ENCODE results near the gene KRTAP10-8. TPM values are rescaled to one million over a fixed set of nuclear protein-coding genes. Genes with fewer than 3 reads are reported as not detected.
"Not testable (repeated sequence)": the region's sequence is repeated elsewhere in the genome, so short reads cannot be mapped to it uniquely, and the experiment has no call there.

The KRTAP10-8 gene
- total and polyA plus RNA-seq, 3 experiments from 2014 or later: not detected

- not testable (repeated sequence) for H3K4me3 Mint-ChIP-seq
Measured at GRCh38 chr21:44638506-44639330, 26.8 kb downstream of the KRTAP10-8 start.

DNA sequence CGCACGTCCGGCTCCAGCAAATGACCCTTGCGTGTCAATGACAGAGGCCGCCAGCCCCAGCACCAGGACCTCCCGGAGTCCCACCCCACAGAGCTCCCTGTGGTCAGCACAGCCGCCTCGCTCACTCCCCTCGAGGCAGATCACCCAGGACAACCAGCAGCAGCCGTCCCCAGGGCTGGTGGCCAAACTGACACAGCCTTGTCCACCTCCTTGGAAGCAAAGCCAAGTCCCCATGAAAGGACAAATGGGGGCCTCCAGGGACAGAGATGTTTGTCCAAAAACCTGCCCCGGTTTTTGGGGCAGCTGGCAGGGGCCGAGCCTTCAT, 27.4 kb downstream of the KRTAP10-8 start:
- ChIA-PET POLR2A (no interaction called here), CTCF (no interaction called here)
- H3K9me3 Mint-ChIP-seq: peaks cover 15 to 23% (median 21%) of the 10 kb centered on the region in 5 donors
- H3K27ac ChIP-seq (ENCODE audit: low read depth, low read length): no peak overlapping the region
- no peaks in the 10 kb centered on the region for H3K36me3 ChIP-seq (ENCODE audit: insufficient read depth, low read length)
- peaks cover 2 to 17% of the 10 kb centered on the region in 2 donors for H3K27me3 Mint-ChIP-seq
- H3K4me1 ChIP-seq (ENCODE audit: insufficient read depth, low read length): no peaks in the 10 kb centered on the region
- H3K36me3 Mint-ChIP-seq: peaks cover 0 to 24% (median 1%) of the 10 kb centered on the region in 3 donors
- no peak overlapping the region for H3K4me3 Mint-ChIP-seq
- no peak overlapping the region for H3K27ac Mint-ChIP-seq
- H3K4me1 Mint-ChIP-seq: no peaks in the 10 kb centered on the region
- DNase-seq: no peak
- H3K4me3 ChIP-seq (ENCODE audit: low read length): no peak overlapping the region
- H3K9me3 ChIP-seq (ENCODE audit: low read length): no peaks in the 10 kb centered on the region
- no peaks in the 10 kb centered on the region for H3K27me3 ChIP-seq (ENCODE audit: insufficient read depth, low read length, poor library complexity, severe bottlenecking)

More at GRCh38 chr21:44638506-44639330, 26.8 kb downstream of the KRTAP10-8 start:
- H3K27ac ChIP-seq (ENCODE audit: low read depth, low read length); H3K4me1 ChIP-seq (ENCODE audit: insufficient read depth, low read length); POLR2A ChIA-PET; H3K27me3 ChIP-seq (ENCODE audit: insufficient read depth, low read length, poor library complexity, severe bottlenecking); H3K27ac Mint-ChIP-seq; H3K36me3 ChIP-seq (ENCODE audit: insufficient read depth, low read length); H3K4me3 ChIP-seq (ENCODE audit: low read length); H3K4me1 Mint-ChIP-seq; DNase-seq; H3K9me3 ChIP-seq (ENCODE audit: low read length): not testable (repeated sequence)
- Mint-ChIP-seq H3K9me3 (peaks cover 10 to 17% (median 16%) of the 10 kb centered on the region in 5 donors), H3K27me3 (peaks cover 2 to 17% of the 10 kb centered on the region in 2 donors), H3K36me3 (peaks cover 0 to 20% (median 1%) of the 10 kb centered on the region in 3 donors)
- CTCF ChIA-PET: interaction anchor here (1.5 kb wide), 1 partner anchor 19 kb away, joined by 3 read pairs; no protein-coding TSS in a partner anchor

DNA sequence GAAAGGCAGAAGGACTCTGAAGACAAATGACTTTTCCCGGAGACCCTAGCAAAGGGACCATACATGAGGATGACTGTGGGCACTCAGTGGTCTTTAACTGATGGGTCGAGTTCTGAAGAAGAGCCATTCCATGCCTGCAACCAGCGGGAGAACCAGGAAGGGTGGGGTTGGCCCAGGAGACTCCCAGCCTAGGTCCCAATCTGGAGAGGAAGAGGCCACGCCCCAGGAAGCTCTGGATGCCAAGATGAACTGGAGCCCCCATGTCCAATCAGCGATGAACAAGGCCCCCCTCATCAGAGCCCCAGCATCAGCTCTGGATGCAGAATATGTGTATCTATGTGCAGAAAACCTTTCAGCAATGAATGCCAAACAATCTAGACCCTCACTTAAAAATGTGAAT, 28.9 kb downstream of the KRTAP10-8 start:
- H3K27ac Mint-ChIP-seq: no peak overlapping the region
- ChIA-PET POLR2A (no interaction called here), CTCF (no interaction called here)
- no peaks in the 10 kb centered on the region for H3K4me1 Mint-ChIP-seq
- Histone ChIP-seq H3K4me1 (ENCODE audit: insufficient read depth, low read length) (no peaks in the 10 kb centered on the region), H3K27me3 (ENCODE audit: insufficient read depth, low read length, poor library complexity, severe bottlenecking) (no peaks in the 10 kb centered on the region), H3K9me3 (ENCODE audit: low read length) (no peaks in the 10 kb centered on the region), H3K4me3 (ENCODE audit: low read length) (no peak overlapping the region), H3K27ac (ENCODE audit: low read depth, low read length) (no peak overlapping the region), H3K36me3 (ENCODE audit: insufficient read depth, low read length) (no peaks in the 10 kb centered on the region)
- no peak overlapping the region for H3K4me3 Mint-ChIP-seq
- DNase-seq: no peak
- peaks cover 24 to 34% (median 32%) of the 10 kb centered on the region in 5 donors for H3K9me3 Mint-ChIP-seq
- H3K36me3 Mint-ChIP-seq: peaks cover 1 to 31% (median 5%) of the 10 kb centered on the region in 3 donors
- peaks cover 2 to 17% of the 10 kb centered on the region in 2 donors for H3K27me3 Mint-ChIP-seq

DNA sequence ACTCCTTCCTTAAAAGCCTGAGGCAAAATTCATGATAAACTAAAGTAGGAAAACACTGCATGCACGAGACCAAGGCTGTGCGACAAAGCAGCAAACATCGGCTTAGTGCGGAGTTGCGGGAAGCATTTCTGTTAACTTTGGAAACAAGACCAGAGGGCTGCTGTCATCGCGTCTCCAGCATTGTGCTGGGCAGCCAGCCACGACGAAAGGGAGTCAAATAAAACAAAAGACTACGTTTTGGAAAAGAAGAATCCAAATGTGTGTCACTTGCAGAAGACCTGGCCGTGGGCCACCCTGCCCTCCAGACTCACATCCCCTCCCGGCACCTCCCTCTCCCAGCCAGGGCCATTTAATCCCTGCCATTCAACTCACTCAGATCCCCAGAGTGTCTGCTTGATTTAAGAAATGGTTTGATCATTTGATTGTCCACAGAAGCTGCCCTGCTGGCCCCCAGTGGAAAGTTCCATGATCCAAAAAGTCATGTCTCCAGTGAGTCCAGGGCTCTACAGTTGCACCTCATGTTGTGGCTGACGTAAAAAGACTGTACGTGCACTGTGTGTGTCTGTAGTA, 31.9 kb downstream of the KRTAP10-8 start:
- no peak overlapping the region for H3K4me3 ChIP-seq (ENCODE audit: low read length)
- no peaks in the 10 kb centered on the region for H3K27me3 ChIP-seq (ENCODE audit: insufficient read depth, low read length, poor library complexity, severe bottlenecking)
- Mint-ChIP-seq H3K4me3 (no peak overlapping the region), H3K9me3 (peaks cover 24 to 38% (median 32%) of the 10 kb centered on the region in 5 donors), H3K27me3 (peaks cover 2 to 17% of the 10 kb centered on the region in 2 donors), H3K4me1 (peaks cover 0 to 6% (median 5%) of the 10 kb centered on the region in 3 donors), H3K27ac (no peak overlapping the region), H3K36me3 (peaks cover 1 to 31% (median 5%) of the 10 kb centered on the region in 3 donors)
- no peak for DNase-seq
- ChIA-PET CTCF (no interaction called here), POLR2A (interaction anchor here (1.1 kb wide), 1 partner anchor 14 kb away, joined by 3 read pairs; the partner anchor contains the start of gene KRTAP12-3)
- H3K9me3 ChIP-seq (ENCODE audit: low read length): no peaks in the 10 kb centered on the region
- H3K27ac ChIP-seq (ENCODE audit: low read depth, low read length): no peak overlapping the region
- no peaks in the 10 kb centered on the region for H3K4me1 ChIP-seq (ENCODE audit: insufficient read depth, low read length)
- H3K36me3 ChIP-seq (ENCODE audit: insufficient read depth, low read length): no peaks in the 10 kb centered on the region

DNA sequence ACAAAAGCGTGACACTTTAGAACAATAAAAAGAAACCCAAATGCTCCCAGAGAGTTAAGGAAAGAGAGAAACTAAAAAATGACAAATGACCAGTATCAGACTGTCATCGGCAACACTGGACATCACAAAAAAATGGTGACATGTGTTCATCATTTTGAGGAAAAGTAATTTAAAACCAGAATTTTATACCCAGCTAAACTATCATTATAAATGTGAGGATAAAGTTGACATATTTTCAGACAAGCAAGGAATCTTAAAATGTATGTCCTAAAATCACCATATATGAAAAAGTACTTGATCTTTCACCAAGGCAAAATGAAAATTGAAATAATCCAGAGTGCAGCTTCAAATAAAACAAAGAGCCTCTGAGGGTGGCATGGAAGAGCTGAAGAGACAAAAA, 33.0 kb downstream of the KRTAP10-8 start:
- DNase-seq: no peak
- peak overlapping the region in 1 of 8 donors; percentile 9 for H3K27ac Mint-ChIP-seq
- peaks cover 1 to 29% (median 5%) of the 10 kb centered on the region in 3 donors for H3K36me3 Mint-ChIP-seq
- Histone ChIP-seq H3K9me3 (ENCODE audit: low read length) (no peaks in the 10 kb centered on the region), H3K4me1 (ENCODE audit: insufficient read depth, low read length) (no peaks in the 10 kb centered on the region), H3K4me3 (ENCODE audit: low read length) (no peak overlapping the region), H3K36me3 (ENCODE audit: insufficient read depth, low read length) (no peaks in the 10 kb centered on the region), H3K27ac (ENCODE audit: low read depth, low read length) (no peak overlapping the region), H3K27me3 (ENCODE audit: insufficient read depth, low read length, poor library complexity, severe bottlenecking) (no peaks in the 10 kb centered on the region)
- POLR2A ChIA-PET: interaction anchor here (1.1 kb wide), 1 partner anchor 12 kb away, joined by 3 read pairs; the partner anchor contains the start of gene KRTAP12-3
- H3K9me3 Mint-ChIP-seq: peaks cover 22 to 38% (median 32%) of the 10 kb centered on the region in 5 donors
- no peak overlapping the region for H3K4me3 Mint-ChIP-seq
- H3K4me1 Mint-ChIP-seq: peaks cover 0 to 6% (median 5%) of the 10 kb centered on the region in 3 donors
- CTCF ChIA-PET: interaction anchor here (0.8 kb wide), 1 partner anchor 15 kb away, joined by 3 read pairs; no protein-coding TSS in a partner anchor
- H3K27me3 Mint-ChIP-seq: peaks cover 2 to 15% of the 10 kb centered on the region in 2 donors

GRCh38 chr21:44646366-44647221, 34.7 kb downstream of the KRTAP10-8 start, which contains the start of gene KRTAP10-11:
KRTAP10-11 (plus strand) TSS chr21:44646414; CDS start chr21:44646459, 45 bp downstream.
- POLR2A ChIA-PET, CTCF ChIA-PET: not testable (repeated sequence)
- peak within 1 kb of the TSS in 4 of 8 donors; percentile 12 to 74 (median 57) for H3K27ac Mint-ChIP-seq

GRCh38 chr21:44647222-44647552, 35.3 kb downstream of the KRTAP10-8 start:
- no peaks in the 10 kb centered on the region for H3K27me3 ChIP-seq (ENCODE audit: insufficient read depth, low read length, poor library complexity, severe bottlenecking)
- no peak overlapping the region for H3K27ac ChIP-seq (ENCODE audit: low read depth, low read length)
- no peaks in the 10 kb centered on the region for H3K9me3 ChIP-seq (ENCODE audit: low read length)
- ChIA-PET CTCF (no interaction called here), POLR2A (interaction anchor here (0.5 kb wide), 1 partner anchor 35 kb away, joined by 3 read pairs; no protein-coding TSS in a partner anchor)
- DNase-seq: no peak
- no peak overlapping the region for H3K4me3 ChIP-seq (ENCODE audit: low read length)
- H3K36me3 Mint-ChIP-seq: peaks cover 1 to 20% (median 5%) of the 10 kb centered on the region in 3 donors
- no peaks in the 10 kb centered on the region for H3K4me1 ChIP-seq (ENCODE audit: insufficient read depth, low read length)
- H3K4me1 Mint-ChIP-seq: peaks cover 0 to 10% (median 9%) of the 10 kb centered on the region in 3 donors
- H3K27ac Mint-ChIP-seq: peak overlapping the region in 2 of 8 donors; percentile 12 to 45
- no peaks in the 10 kb centered on the region for H3K36me3 ChIP-seq (ENCODE audit: insufficient read depth, low read length)
- no peaks in the 10 kb centered on the region for H3K27me3 Mint-ChIP-seq
- H3K9me3 Mint-ChIP-seq: peaks cover 19 to 33% (median 26%) of the 10 kb centered on the region in 5 donors
- no peak overlapping the region for H3K4me3 Mint-ChIP-seq

More at GRCh38 chr21:44646366-44647221, 34.7 kb downstream of the KRTAP10-8 start, which contains the start of gene KRTAP10-11:
- not testable (repeated sequence) for H3K9me3 ChIP-seq (ENCODE audit: low read length); H3K4me3 ChIP-seq (ENCODE audit: low read length); H3K4me1 Mint-ChIP-seq; H3K36me3 ChIP-seq (ENCODE audit: insufficient read depth, low read length); H3K27me3 ChIP-seq (ENCODE audit: insufficient read depth, low read length, poor library complexity, severe bottlenecking); H3K4me1 ChIP-seq (ENCODE audit: insufficient read depth, low read length); H3K4me3 Mint-ChIP-seq; DNase-seq; H3K27me3 Mint-ChIP-seq; H3K27ac ChIP-seq (ENCODE audit: low read depth, low read length)
- H3K9me3 Mint-ChIP-seq: peaks cover 19 to 34% (median 26%) of the 10 kb centered on the region in 5 donors
- H3K36me3 Mint-ChIP-seq: peaks cover 1 to 20% (median 5%) of the 10 kb centered on the region in 3 donors

All from CD8-positive, alpha-beta memory T cell (primary cell).